Inflammatory macrophage treated with lipopolysaccharide for 1 hour (primary cell): ENCODE data around the gene RABEP1.
A peak's percentile ranks its signal among the peaks of the same experiment; 100 is the strongest.

Experiments used
- DNase-seq, 2 donors: peaks; one replicate each; pipeline ENCODE4 v3.0.0-alpha.2; 2020 to 2022

Gene RABEP1

GRCh38 chr17:5282642-5283217 is 646 bp downstream of the RABEP1 start:
- DNase-seq = no peak

GRCh38 chr17:5283571-5284315 is 1.7 kb downstream of the RABEP1 start:
- no peak for DNase-seq

- no peak for DNase-seq
Observed at GRCh38 chr17:5284681-5285080, 2.6 kb downstream of the RABEP1 start.

- DNase-seq = no peak
Observed at GRCh38 chr17:5286846-5287245, 4.8 kb downstream of the RABEP1 start.

- DNase-seq = no peak
Observed at GRCh38 chr17:5291683-5292350, 9.7 kb downstream of the RABEP1 start.

- DNase-seq = no peak
Observed at GRCh38 chr17:5297245-5297644, 15.2 kb downstream of the RABEP1 start.

GRCh38 chr17:5299383-5299782 is 17.3 kb downstream of the RABEP1 start:
- no peak for DNase-seq

- DNase-seq = peak in 1 of 2 donors; percentile 14
Observed at GRCh38 chr17:5304636-5305035, 22.6 kb downstream of the RABEP1 start.

GRCh38 chr17:5309851-5310250 is 27.8 kb downstream of the RABEP1 start:
- DNase-seq = no peak

- DNase-seq = no peak
Observed at GRCh38 chr17:5325851-5326250, 43.8 kb downstream of the RABEP1 start.

- no peak for DNase-seq
Observed at GRCh38 chr17:5329784-5330557, 47.9 kb downstream of the RABEP1 start.

- no peak for DNase-seq
Observed at GRCh38 chr17:5330981-5331380, 48.9 kb downstream of the RABEP1 start.

GRCh38 chr17:5331506-5331905 is 49.4 kb downstream of the RABEP1 start:
- DNase-seq = no peak

- DNase-seq = no peak
Observed at GRCh38 chr17:5344914-5345313, 62.8 kb downstream of the RABEP1 start.

GRCh38 chr17:5352681-5353289 is 70.7 kb downstream of the RABEP1 start:
- no peak for DNase-seq

- no peak for DNase-seq
Observed at GRCh38 chr17:5354310-5354709, 72.2 kb downstream of the RABEP1 start.

- DNase-seq = no peak
Observed at GRCh38 chr17:5354886-5355415, 72.9 kb downstream of the RABEP1 start.

- DNase-seq = no peak
Observed at GRCh38 chr17:5355421-5356129, 73.5 kb downstream of the RABEP1 start.

GRCh38 chr17:5361426-5361825 is 79.3 kb downstream of the RABEP1 start:
- DNase-seq = no peak

GRCh38 chr17:5362162-5362811 is 80.2 kb downstream of the RABEP1 start:
- no peak for DNase-seq

- peak in 1 of 2 donors; percentile 6 for DNase-seq
Observed at GRCh38 chr17:5364156-5364555, 82.1 kb downstream of the RABEP1 start.
